ENCODE results near the gene FBLN1. TPM values are rescaled to one million over a fixed set of nuclear protein-coding genes. Genes with fewer than 3 reads are reported as not detected.
"Not testable (repeated sequence)": the region's sequence is repeated elsewhere in the genome, so short reads cannot be mapped to it uniquely, and the experiment has no call there.

The FBLN1 gene
- total RNA-seq, 4 donors from 2014 or later: 131 to 349 (median 293) TPM

- no peak for TF ChIP-seq CTCF (IDR thresholded peaks at IDR 0.05)
- ATAC-seq (ENCODE audit: low FRiP score) (no peak), DNase-seq (ENCODE audit: low spot score) (no peak)
These were observed 44.2 kb upstream of the FBLN1 start for GRCh38 chr22:45458532-45458931.

- DNase-seq (ENCODE audit: low spot score) (no peak), ATAC-seq (ENCODE audit: low FRiP score) (no peak)
- TF ChIP-seq CTCF (IDR thresholded peaks at IDR 0.05): no peak
These were observed 43.4 kb upstream of the FBLN1 start for GRCh38 chr22:45459235-45459634.

- TF ChIP-seq CTCF (IDR thresholded peaks at IDR 0.05): no peak
- no peak for DNase-seq (ENCODE audit: low spot score)
- ATAC-seq (ENCODE audit: low FRiP score): no peak
These were observed 42.2 kb upstream of the FBLN1 start for GRCh38 chr22:45460288-45461109.

GRCh38 chr22:45462034-45462655 is 40.5 kb upstream of the FBLN1 start:
- ATAC-seq (ENCODE audit: low FRiP score): no peak
- no peak for TF ChIP-seq CTCF (IDR thresholded peaks at IDR 0.05)
- no peak for DNase-seq (ENCODE audit: low spot score)

- ATAC-seq (ENCODE audit: low FRiP score); DNase-seq (ENCODE audit: low spot score): not testable (repeated sequence)
These were observed 39.0 kb upstream of the FBLN1 start for GRCh38 chr22:45463691-45464090.

- no peak for TF ChIP-seq CTCF (IDR thresholded peaks at IDR 0.05)
- DNase-seq (ENCODE audit: low spot score) (no peak), ATAC-seq (ENCODE audit: low FRiP score) (no peak)
These were observed 37.0 kb upstream of the FBLN1 start for GRCh38 chr22:45465633-45466032.

GRCh38 chr22:45468872-45469271 is 33.8 kb upstream of the FBLN1 start:
- peak; percentile 20 for DNase-seq (ENCODE audit: low spot score)
- no peak for TF ChIP-seq CTCF (IDR thresholded peaks at IDR 0.05)
- peak; percentile 80 for ATAC-seq (ENCODE audit: low FRiP score)
